Stimulated activated CD8-positive, alpha-beta memory T cell treated with anti-CD3 and anti-CD28 coated beads, Interleukin-12 subunit alpha, Interleukin-12 subunit beta, amount 100 ng/mL, for 24 hours (primary cell): Measurements from ENCODE around the gene MUC5B.

Source experiments
- DNase-seq: peaks from one replicate; pipeline ENCODE4 v3.0.0-alpha.2; 2020; ENCODE audit errors: extremely low read depth

Gene MUC5B

GRCh38 chr11:1300569-1301187, 77.8 kb downstream of the MUC5B start:
- DNase-seq = no peak

GRCh38 chr11:1301220-1302000, 78.5 kb downstream of the MUC5B start:
- no peak for DNase-seq

DNA sequence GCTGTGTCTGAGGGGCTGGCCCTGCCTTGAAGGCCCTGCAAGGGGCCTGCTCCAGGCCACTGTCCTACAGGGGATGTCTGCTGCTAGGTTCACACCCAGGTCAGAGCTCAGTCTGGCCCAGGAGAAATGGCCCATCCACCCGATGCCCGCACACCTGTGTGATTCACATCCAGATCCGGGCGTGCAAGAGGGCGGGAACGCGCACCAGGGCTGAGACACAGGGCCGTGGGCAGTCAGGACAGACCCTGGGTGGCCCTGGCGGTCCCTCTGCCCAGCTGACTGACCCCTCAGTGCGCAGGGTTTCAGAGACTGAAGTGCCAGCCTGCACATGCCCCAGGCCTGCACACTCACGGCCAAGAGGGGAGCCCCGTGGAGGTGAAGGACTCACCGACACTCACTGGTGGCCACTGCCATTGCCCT, 79.2 kb downstream of the MUC5B start:
- DNase-seq = no peak

- DNase-seq = no peak
Measured at GRCh38 chr11:1302461-1303125, 79.7 kb downstream of the MUC5B start.

DNA sequence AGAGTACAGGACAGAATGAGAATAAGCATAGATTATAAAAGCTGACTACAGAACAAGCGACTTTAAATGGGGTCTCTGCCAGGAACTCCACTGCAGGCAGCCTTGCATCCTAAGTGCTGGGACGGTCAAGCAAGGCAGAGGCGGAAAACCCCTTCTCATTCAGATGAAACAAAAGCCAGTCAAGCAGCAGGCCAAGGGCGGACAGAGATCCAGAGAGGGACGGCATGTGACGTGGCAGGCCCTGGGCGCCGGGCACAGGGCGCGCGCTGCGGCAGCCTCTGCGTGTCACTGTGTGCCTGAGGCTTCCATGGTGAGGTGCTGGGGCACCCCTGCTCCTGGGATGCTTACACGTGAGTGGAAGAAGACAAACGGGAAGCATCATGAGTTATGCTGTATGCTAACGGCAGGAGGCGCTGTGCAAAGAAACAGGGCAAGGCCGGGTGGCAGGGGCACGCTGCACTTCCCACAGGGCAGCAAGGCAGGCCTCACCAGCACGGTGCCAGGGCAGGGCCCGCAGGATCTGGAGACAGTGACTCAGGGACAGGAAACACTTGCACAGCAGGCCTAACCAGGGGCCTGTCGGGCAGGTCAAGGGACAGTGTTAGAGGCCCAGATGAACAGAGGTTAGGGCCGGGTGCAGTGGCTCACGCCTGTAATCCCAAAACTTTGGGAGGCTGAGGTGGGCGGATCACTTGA, 80.4 kb downstream of the MUC5B start:
- no peak for DNase-seq

- no peak for DNase-seq
Measured at GRCh38 chr11:1303973-1304372, 81.1 kb downstream of the MUC5B start.

GRCh38 chr11:1304380-1304779, 81.5 kb downstream of the MUC5B start:
- no peak for DNase-seq

DNA sequence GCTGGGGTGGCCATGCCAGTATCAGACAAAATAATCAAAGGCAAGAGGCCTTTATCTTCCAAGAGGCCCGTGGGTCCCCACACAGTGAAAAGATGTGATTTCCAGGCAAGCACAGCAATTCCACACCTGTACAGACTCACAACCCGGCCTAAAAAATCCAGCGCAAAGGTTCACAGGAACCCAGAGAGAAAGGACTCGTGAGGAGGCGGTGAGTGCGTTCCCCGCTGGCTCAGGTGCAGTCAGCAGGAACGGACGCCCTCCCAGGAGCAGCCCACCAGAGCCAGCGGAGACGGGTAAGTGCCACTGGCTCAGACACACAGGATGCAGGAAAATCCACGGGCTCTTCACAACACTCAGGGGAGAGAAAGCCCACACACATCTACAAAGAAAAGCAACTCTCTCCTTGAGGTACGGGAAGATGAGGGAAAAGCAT, 82.2 kb downstream of the MUC5B start:
- DNase-seq = no peak

GRCh38 chr11:1305501-1306056, 82.7 kb downstream of the MUC5B start:
- no peak for DNase-seq

- no peak for DNase-seq
Measured at GRCh38 chr11:1306186-1307162, 83.6 kb downstream of the MUC5B start.

- no peak for DNase-seq
Measured at GRCh38 chr11:1307163-1307870, 84.5 kb downstream of the MUC5B start.

DNA sequence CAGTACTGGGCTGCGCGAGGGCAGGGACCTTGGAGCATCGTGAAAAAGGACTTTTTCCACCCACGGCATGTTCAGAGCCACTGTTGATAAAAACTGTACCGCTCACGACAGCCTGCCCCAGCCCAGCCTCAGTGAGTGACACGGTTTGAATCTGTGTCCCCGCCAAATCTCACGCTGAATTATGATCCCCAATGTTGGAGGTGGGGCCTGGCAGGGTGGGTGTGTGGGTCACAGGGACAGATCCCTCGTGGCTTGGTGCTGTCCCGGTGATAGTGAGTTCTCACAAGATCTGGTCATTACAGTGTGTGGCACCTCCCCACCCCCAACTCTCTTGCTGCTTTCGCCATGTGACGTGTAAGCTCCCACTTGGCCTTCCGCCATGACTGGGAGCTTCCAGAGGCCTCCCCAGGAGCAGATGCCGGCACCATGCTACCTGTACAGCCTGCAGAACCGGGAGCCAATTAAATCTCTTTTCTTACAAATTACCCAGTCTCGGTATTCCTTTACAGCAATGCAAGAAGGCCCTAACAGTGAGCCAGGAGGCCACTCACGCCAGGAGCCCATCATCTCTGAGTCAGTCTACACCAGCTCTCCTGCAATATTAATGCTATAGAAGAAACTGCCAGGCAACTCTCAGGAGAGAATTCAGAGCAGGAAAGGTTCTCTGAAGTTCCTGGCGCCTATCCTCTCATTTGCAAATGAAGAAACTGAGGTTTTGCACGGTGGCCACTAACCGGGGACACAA, 85.3 kb downstream of the MUC5B start:
- no peak for DNase-seq

DNA sequence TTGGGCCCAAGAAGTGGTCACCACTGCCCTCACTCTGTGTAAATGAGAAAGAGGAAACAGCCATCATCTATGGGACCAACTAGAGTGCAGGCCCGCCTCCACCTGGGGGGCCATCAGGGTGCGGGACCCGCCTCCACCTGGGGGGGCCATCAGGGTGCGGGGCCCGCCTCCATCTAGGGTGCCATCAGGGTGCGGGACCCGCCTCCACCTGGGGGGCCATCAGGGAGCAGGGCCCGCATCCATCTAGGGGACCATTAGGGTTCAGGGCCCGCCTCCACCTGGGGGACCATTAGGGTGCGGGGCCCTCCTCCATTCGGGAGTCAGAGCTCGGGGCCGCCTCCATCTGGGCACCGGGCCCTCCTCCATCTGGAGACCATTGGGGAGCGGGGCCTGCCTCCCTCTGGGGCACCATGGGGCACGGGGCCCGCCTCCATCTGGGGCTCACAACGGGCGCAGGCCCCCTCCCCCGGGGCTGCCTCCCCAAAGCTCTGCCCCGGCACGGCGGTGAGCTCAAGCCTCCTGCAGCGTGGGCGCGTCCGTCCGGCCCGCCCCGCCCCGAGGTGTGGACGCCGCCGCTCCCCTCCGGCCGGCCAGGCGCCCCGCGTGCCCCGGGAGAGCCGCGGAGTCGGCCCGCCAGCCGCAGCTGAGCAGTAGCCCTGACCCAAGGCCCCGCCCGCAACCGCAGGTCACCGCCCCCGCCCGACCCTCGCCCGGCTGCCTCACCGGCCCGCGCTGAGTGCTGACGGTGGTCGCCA, 86.1 kb downstream of the MUC5B start:
- DNase-seq = no peak

DNA sequence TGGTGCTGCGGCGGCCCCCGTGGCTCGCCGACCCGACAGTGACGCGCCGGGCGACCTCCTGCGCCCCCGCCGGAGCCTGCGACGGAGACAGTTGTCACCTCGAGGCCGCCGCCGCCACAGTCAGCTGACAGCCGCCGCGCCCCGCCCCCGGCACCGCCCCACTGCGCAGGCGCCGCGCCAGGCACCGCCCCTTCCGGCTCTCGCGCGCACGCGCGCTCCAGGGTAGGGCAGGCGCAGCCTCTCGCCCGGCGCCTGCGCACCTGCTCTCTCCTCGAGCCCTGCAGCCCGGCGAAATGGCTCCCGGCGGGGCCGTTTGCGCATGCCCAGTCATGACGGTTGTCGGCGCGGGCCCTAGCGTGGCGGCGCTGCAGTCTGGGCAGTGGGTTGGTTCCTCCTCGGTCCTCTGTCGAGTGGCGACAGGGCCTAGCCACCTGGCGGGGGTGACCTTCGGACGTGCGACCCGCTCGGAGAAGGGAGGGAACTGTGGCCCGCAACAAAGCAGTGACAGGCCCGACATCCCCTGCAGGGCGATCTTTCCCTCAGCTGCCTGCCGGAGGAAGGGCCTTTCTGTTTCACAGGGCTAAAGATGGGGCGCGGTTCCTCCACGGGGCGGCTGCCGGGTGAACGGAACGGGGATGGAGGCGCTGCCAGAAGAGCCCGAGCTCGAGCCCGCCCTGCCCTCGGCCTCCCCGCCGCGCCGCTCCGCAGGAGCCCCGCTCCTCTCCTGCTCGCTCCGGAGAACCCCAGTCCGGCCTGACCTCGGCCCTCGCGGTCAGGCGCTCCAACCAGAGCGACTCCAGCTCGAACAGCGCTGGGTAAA, 86.8 kb downstream of the MUC5B start, which contains the start of gene TOLLIP:
Gene TOLLIP, minus strand, starts transcription at position 135 of the 820 bp plus-strand sequence. Its CDS starts 134 bp downstream, at position 1.
- DNase-seq = peak; percentile 90

DNA sequence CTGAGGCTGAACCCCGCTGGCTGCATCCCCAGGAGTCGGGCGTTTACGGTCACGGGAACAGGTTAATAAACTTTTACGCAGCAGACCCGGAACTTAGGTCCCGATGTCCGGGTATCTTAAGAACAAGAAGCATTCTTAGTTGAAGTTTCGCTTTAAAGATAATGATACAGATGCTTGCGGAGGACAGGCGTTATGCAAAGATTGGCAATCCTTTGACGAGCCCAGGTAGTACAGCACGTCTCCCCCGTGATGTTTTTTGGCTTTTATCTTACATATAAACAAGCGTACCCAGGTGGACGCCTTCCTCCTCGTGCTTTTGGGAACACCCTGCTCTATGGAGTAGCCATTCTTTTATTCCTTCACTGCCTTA, 87.4 kb downstream of the MUC5B start:
- no peak for DNase-seq

DNA sequence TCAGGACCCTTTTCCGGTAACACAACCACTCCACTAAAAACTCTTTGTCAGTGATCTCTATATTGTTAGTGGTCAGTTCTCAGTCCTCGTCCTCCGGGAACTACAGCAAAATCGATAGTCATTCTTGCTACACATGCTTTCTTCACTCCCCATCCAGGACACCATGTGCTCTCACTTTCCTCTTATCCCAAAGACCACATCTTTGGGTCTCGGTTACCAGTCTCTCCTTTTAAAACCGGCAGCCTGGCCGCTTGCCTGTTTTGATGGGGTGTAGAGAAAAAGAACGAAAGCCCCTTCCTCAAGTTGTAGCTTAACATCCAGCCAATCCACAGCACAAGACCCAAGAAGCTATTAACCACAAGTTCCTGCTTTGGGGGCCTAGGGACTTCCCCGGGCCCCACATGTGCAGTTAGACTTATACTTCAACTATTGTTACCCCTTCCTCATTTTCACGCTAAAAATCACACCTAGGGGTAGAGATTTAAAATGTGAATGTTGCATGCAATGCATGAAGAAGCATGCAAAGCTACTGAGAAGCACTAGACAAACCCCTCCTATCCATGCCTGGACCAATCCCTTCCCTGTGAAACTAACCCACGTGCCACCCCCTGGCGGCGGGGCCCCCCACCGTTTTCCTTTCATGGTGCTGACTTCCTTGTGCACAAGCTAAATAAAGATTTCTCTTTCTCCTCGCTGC, 88.1 kb downstream of the MUC5B start:
- DNase-seq = peak; percentile 40
